Parathyroid adenoma (tissue), 2 donors: ENCODE data around the gene DNMT3A.

Experiments
- H2AFZ ChIP-seq: fragments of 300-600 bp; sonication (generic); one replicate; pipeline ENCODE4 v1.7.0; 2017; ENCODE audit warnings: antibody characterized with exemption, mild to moderate bottlenecking
- H3K27ac ChIP-seq: fragments of 300-600 bp; sonication (generic); one replicate; pipeline ENCODE4 v1.7.0; 2017
- H3K27me3 ChIP-seq: fragments of 300-600 bp; sonication (generic); one replicate; pipeline ENCODE4 v1.7.0; 2017; ENCODE audit warnings: low read length; ENCODE audit not compliant: control insufficient read depth, insufficient read depth
- H3K36me3 ChIP-seq: fragments of 300-600 bp; sonication (generic); one replicate; pipeline ENCODE4 v1.7.0; 2017; ENCODE audit warnings: low read length; ENCODE audit not compliant: control insufficient read depth, insufficient read depth
- H3K4me1 ChIP-seq: fragments of 300-600 bp; sonication (generic); one replicate; pipeline ENCODE4 v1.7.0; 2017; ENCODE audit warnings: control low read depth
- H3K4me2 ChIP-seq: fragments of 300-600 bp; sonication (generic); one replicate; pipeline ENCODE4 v1.7.0; 2017; ENCODE audit warnings: low read length
- H3K4me3 ChIP-seq: fragments of 300-600 bp; sonication (generic); one replicate; pipeline ENCODE4 v1.7.0; 2017; ENCODE audit warnings: low read depth, low read length
- H3K79me2 ChIP-seq: fragments of 300-600 bp; sonication (generic); one replicate; pipeline ENCODE4 v1.7.0; 2017; ENCODE audit warnings: control low read depth
- H3K9ac ChIP-seq: fragments of 300-600 bp; sonication (generic); one replicate; pipeline ENCODE4 v1.7.0; 2017; ENCODE audit warnings: mild to moderate bottlenecking
- H3K9me3 ChIP-seq: fragments of 300-600 bp; sonication (generic); one replicate; pipeline ENCODE4 v1.7.0; 2017; ENCODE audit warnings: low read length; ENCODE audit not compliant: control insufficient read depth
- TF ChIP-seq, protein P1 (sequence below): fragments of 300-600 bp; sonication (generic); IDR thresholded peaks from one replicate; pipeline ENCODE4 v1.7.0; 2017; ENCODE audit warnings: antibody characterized with exemption, mild to moderate bottlenecking
- donor health status: primary hyperparathyroidism.

DNMT3A gene

DNA sequence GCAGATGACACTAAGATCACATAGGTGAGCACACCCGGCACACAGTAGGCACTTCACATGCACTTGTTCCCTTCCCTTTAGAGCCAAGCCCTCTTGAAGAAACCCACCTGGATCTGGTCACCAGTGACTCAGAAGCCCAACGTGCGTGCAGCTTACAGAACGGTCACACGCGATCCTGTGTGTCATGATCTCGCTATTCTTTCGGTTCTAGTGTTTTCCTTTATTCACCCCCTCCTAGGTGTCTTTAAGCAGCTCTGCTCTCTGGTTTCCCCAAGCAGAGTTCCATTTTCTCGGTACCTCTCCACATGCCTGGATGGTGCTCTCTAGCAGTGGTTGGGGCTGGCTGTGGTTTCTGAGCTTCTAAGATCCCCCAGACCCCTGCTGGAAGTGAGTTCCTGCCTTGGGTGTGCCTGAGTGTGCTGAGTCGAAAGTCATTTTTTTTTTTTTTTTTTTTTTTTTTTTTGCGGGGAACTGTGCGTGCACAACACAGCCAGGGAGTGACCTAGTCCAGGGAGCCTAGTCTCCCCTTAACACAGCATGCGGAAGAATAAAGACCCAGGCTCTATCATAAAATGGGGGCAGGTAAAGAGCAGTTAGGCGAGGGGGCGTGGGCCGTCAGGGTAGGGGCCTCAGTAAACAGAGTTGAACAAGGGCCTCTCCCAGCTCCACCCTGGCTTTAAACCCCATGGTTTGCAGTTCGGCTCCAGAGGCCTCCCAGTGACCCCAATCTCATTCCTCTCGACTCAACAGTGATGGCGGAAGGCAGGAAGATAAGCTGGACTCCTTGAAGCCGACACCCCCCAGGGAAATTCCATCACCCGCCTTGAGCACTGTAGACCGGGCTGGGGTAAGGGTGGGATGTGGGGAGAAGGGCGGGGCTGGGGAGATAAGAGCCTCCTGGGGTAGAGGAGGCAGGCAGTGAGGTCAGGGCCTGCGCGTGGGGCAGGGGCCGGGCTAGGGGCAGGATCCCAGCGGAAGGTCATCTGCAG is 29.8 kb upstream of the DNMT3A start:
- no peak overlapping the region for H3K9ac ChIP-seq
- no peaks in the 10 kb centered on the region for H3K27me3 ChIP-seq
- no peaks in the 10 kb centered on the region for H3K9me3 ChIP-seq
- peaks cover 2% of the 10 kb centered on the region for H3K4me1 ChIP-seq
- H3K79me2 ChIP-seq, result no peaks in the 10 kb centered on the region
- no peak overlapping the region for H3K27ac ChIP-seq
- TF ChIP-seq, protein P1, sequence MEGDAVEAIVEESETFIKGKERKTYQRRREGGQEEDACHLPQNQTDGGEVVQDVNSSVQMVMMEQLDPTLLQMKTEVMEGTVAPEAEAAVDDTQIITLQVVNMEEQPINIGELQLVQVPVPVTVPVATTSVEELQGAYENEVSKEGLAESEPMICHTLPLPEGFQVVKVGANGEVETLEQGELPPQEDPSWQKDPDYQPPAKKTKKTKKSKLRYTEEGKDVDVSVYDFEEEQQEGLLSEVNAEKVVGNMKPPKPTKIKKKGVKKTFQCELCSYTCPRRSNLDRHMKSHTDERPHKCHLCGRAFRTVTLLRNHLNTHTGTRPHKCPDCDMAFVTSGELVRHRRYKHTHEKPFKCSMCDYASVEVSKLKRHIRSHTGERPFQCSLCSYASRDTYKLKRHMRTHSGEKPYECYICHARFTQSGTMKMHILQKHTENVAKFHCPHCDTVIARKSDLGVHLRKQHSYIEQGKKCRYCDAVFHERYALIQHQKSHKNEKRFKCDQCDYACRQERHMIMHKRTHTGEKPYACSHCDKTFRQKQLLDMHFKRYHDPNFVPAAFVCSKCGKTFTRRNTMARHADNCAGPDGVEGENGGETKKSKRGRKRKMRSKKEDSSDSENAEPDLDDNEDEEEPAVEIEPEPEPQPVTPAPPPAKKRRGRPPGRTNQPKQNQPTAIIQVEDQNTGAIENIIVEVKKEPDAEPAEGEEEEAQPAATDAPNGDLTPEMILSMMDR, result no peak
- H3K4me3 ChIP-seq, result no peak overlapping the region
- no peak overlapping the region for H2AFZ ChIP-seq
- no peak overlapping the region for H3K4me2 ChIP-seq
- H3K36me3 ChIP-seq, result no peaks in the 10 kb centered on the region

DNA sequence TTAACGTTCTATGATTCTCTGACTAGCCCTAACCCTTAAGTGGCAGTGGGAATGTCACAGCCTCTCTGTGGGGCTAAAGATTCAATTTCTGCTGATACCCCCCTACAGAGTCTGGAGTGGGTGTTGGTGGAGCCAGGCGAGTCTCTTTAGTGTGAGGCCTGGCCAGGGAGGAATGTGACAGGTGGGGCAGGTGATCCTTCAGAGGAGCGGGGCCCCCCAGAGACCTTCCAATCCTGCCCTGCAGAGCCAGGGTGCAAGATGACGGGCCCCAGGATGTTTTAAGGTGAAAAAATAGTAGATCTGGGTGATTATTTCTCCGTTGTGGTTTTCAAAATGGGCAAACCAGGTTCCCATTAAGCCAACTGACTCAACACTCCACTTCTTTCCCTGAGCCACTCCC is 28.2 kb upstream of the DNMT3A start:
- Histone ChIP-seq H3K27me3 (no peaks in the 10 kb centered on the region), H3K9ac (no peak overlapping the region), H3K9me3 (no peaks in the 10 kb centered on the region), H3K27ac (no peak overlapping the region), H2AFZ (no peak overlapping the region), H3K79me2 (no peaks in the 10 kb centered on the region), H3K36me3 (no peaks in the 10 kb centered on the region), H3K4me3 (no peak overlapping the region), H3K4me2 (no peak overlapping the region), H3K4me1 (peaks cover 2% of the 10 kb centered on the region)
- TF ChIP-seq, protein P1, result no peak

DNA sequence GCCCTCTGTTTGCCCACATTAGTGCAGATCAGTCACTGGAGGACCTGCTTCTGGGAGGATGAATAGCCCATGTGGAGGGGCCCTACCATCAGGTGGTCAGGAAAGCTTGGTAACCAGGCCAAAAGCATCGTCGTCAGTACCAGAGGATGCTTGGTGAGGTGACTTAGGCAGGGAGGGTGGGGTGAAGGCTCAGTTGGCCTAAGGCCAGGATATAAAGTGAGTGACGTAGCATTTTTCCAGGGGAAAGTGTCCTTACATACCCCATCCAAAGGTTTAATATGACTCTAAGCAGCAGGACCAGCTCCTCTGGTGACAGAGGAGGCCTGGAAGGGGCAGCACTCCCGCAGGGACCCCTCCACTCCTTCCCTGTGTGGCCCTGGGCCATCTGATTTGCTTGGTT is 27.7 kb upstream of the DNMT3A start:
- Histone ChIP-seq H3K27me3 (no peaks in the 10 kb centered on the region), H3K36me3 (no peaks in the 10 kb centered on the region), H2AFZ (no peak overlapping the region), H3K4me1 (peaks cover 2% of the 10 kb centered on the region), H3K4me2 (no peak overlapping the region), H3K27ac (no peak overlapping the region), H3K4me3 (no peak overlapping the region), H3K79me2 (no peaks in the 10 kb centered on the region), H3K9ac (no peak overlapping the region), H3K9me3 (no peaks in the 10 kb centered on the region)
- TF ChIP-seq, protein P1, result no peak

DNA sequence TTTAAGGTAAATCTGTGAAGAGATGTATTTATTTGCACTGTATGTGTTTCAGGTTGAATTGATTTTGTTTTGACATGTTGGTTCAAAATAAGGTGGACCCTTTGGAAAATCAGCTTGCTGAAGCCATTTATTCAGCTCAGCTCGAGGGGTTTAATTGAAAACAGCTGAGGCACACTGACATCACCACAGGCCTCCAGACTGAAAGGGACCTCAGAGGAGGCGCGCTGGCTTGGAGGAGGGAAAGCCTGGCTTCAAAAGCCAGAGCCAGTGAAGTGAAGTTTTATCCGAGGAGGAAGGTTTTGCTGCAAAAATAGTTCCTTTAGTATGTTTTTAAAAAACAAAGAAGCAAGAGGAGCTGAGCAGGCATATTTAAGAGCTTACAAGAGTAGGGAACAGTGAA is 26.9 kb upstream of the DNMT3A start:
- Histone ChIP-seq H3K4me2 (no peak overlapping the region), H3K27ac (no peak overlapping the region), H3K9me3 (no peaks in the 10 kb centered on the region), H3K4me1 (peaks cover 2% of the 10 kb centered on the region), H3K4me3 (no peak overlapping the region), H3K27me3 (no peaks in the 10 kb centered on the region), H3K79me2 (no peaks in the 10 kb centered on the region), H3K36me3 (no peaks in the 10 kb centered on the region), H2AFZ (no peak overlapping the region), H3K9ac (no peak overlapping the region)
- TF ChIP-seq, protein P1, result no peak
